SW480 (cell line): ENCODE results near the gene PTGDR2.
A peak's percentile ranks its signal among the peaks of the same experiment; 100 is the strongest.
"Not testable (repeated sequence)": the region's sequence is repeated elsewhere in the genome, so short reads cannot be mapped to it uniquely, and the experiment has no call there.

Experiments
- DNase-seq: peaks from one replicate; pipeline ENCODE4 v3.0.0-alpha.2; 2016; ENCODE audit warnings: low spot score

Gene PTGDR2

GRCh38 chr11:60841797-60842667 is 13.7 kb downstream of the PTGDR2 start, which contains the start of gene CCDC86:
Gene CCDC86 (plus strand): TSS chr11:60842113. CDS start chr11:60842125, 12 bp downstream.
- DNase-seq, result peak; percentile 90

- no peak for DNase-seq
These were observed 15.0 kb downstream of the PTGDR2 start for GRCh38 chr11:60840470-60841430.

GRCh38 chr11:60838132-60838531 is 17.6 kb downstream of the PTGDR2 start:
- no peak for DNase-seq

GRCh38 chr11:60836866-60837515 is 18.8 kb downstream of the PTGDR2 start:
- DNase-seq, result no peak

- DNase-seq, result no peak
These were observed 20.3 kb downstream of the PTGDR2 start for GRCh38 chr11:60835534-60835846.

- no peak for DNase-seq
These were observed 20.8 kb downstream of the PTGDR2 start for GRCh38 chr11:60834742-60835533.

GRCh38 chr11:60831501-60832079 is 24.2 kb downstream of the PTGDR2 start:
- no peak for DNase-seq

GRCh38 chr11:60831143-60831500 is 24.6 kb downstream of the PTGDR2 start:
- peak; percentile 82 for DNase-seq

GRCh38 chr11:60830478-60831142 is 25.1 kb downstream of the PTGDR2 start:
- DNase-seq, result no peak

- DNase-seq, result no peak
These were observed 30.0 kb downstream of the PTGDR2 start for GRCh38 chr11:60825790-60826189.

GRCh38 chr11:60825118-60825517 is 30.6 kb downstream of the PTGDR2 start:
- no peak for DNase-seq

- not testable (repeated sequence) for DNase-seq
These were observed 31.9 kb downstream of the PTGDR2 start for GRCh38 chr11:60823745-60824306.

GRCh38 chr11:60821827-60822599 is 33.7 kb downstream of the PTGDR2 start:
- DNase-seq, result no peak

- DNase-seq, result no peak
These were observed 37.7 kb downstream of the PTGDR2 start for GRCh38 chr11:60818057-60818456.

GRCh38 chr11:60816590-60817157 is 39.1 kb downstream of the PTGDR2 start:
- no peak for DNase-seq

GRCh38 chr11:60814112-60814511 is 41.6 kb downstream of the PTGDR2 start:
- no peak for DNase-seq

- no peak for DNase-seq
These were observed 42.4 kb downstream of the PTGDR2 start for GRCh38 chr11:60813324-60813723.

GRCh38 chr11:60810569-60810968 is 45.2 kb downstream of the PTGDR2 start:
- DNase-seq, result no peak

- no peak for DNase-seq
These were observed 45.6 kb downstream of the PTGDR2 start for GRCh38 chr11:60810151-60810550.
